HG02588 (cell line): ENCODE results near the gene SYVN1.
"Not testable (repeated sequence)": the region's sequence is repeated elsewhere in the genome, so short reads cannot be mapped to it uniquely, and the experiment has no call there.

Source experiments
- ATAC-seq: cut with Tn5 transposase; IDR thresholded peaks from one replicate; pipeline ENCODE4 v1.9.1; 2021; ENCODE audit warnings: mild to moderate bottlenecking, moderate library complexity; ENCODE audit not compliant: unreplicated experiment

SYVN1 gene

GRCh38 chr11:65128182-65129145 is 5.9 kb downstream of the SYVN1 start:
- no peak for ATAC-seq

GRCh38 chr11:65127473-65128181 is 6.7 kb downstream of the SYVN1 start:
- ATAC-seq, result no peak

GRCh38 chr11:65126624-65127274 is 7.6 kb downstream of the SYVN1 start:
- no peak for ATAC-seq

- no peak for ATAC-seq
Measured at GRCh38 chr11:65125197-65126056, 8.9 kb downstream of the SYVN1 start.

- ATAC-seq, result no peak
Measured at GRCh38 chr11:65124480-65125196, 9.7 kb downstream of the SYVN1 start.

- ATAC-seq, result peak; percentile 62
Measured at GRCh38 chr11:65121865-65122696, 12.2 kb downstream of the SYVN1 start, which contains the start of the genes FAU and MRPL49. FAU (minus strand) TSS chr11:65122134; CDS start chr11:65121813, 321 bp downstream. MRPL49 (plus strand) TSS chr11:65122321; CDS start chr11:65122347, 26 bp downstream.

- ATAC-seq, result no peak
Measured at GRCh38 chr11:65121447-65121864, 12.9 kb downstream of the SYVN1 start.

GRCh38 chr11:65120831-65121230 is 13.5 kb downstream of the SYVN1 start:
- no peak for ATAC-seq

GRCh38 chr11:65119670-65119995 is 14.7 kb downstream of the SYVN1 start:
- no peak for ATAC-seq

GRCh38 chr11:65118891-65119669 is 15.2 kb downstream of the SYVN1 start:
- not testable (repeated sequence) for ATAC-seq

- no peak for ATAC-seq
Measured at GRCh38 chr11:65118097-65118837, 16.1 kb downstream of the SYVN1 start.

GRCh38 chr11:65117206-65118096 is 16.9 kb downstream of the SYVN1 start, which contains the start of gene ZNHIT2:
ZNHIT2 (minus strand) TSS chr11:65117701; CDS start chr11:65117653, 48 bp downstream.
- peak; percentile 52 for ATAC-seq

- ATAC-seq, result peak; percentile 5
Measured at GRCh38 chr11:65116370-65117205, 17.7 kb downstream of the SYVN1 start.

- no peak for ATAC-seq
Measured at GRCh38 chr11:65115361-65116082, 18.8 kb downstream of the SYVN1 start.
